PC-9 (cell line): ENCODE measurements around the gene TCAP.

Experiments
- CTCF ChIP-seq: fragments of 200-600 bp; sonication (generic); conservative IDR thresholded peaks from 2 replicates; pipeline ENCODE4 v1.6.1; 2017; ENCODE audit warnings: mixed run types, antibody characterized with exemption, mild to moderate bottlenecking, moderate library complexity
- EZH2 ChIP-seq: fragments of 200-600 bp; sonication (generic); IDR thresholded peaks from 2 replicates; pipeline ENCODE4 v1.8.0; 2017; ENCODE audit warnings: antibody characterized with exemption, low read depth

- no peak for TF ChIP-seq EZH2
- TF ChIP-seq CTCF = no peak
Measured at GRCh38 chr17:39699818-39700147, 34.6 kb downstream of the TCAP start, which contains the start of gene ERBB2.
